HEK293 (cell line): Measurements from ENCODE around the gene ZNF716.

Source experiments
- CTCF ChIA-PET: fragments of 350-600 bp; formaldehyde crosslinking; extraction: SDS; loops from one replicate; lab custom pipeline; 2021; ENCODE audit warnings: antibody characterized with exemption; lab: Yijun Ruan, JAX
- POLR2A ChIA-PET: fragments of 300-600 bp; formaldehyde crosslinking; extraction: SDS; loops from one replicate; lab custom pipeline; 2020; ENCODE audit warnings: antibody characterized with exemption, inconsistent platforms; lab: Yijun Ruan, JAX
- H3K27ac ChIP-seq: fragments of 200-500 bp; sonication (Bioruptor generic); 2 replicates; pipeline ENCODE4 v1.5.1; 2014; ENCODE audit warnings: low read depth, low read length, control low read depth, inconsistent platforms; ENCODE audit errors: extremely low read depth
- H3K36me3 ChIP-seq, 2 experiments: fragments of 200-500 bp in 1 of 2; sonication (Bioruptor generic) in 1 of 2; 1 replicate in 1 of 2; 2 replicates in 1 of 2; pipeline ENCODE4 v1.5.1; 2014 to 2017; ENCODE audit warnings: inconsistent platforms in 2 of 2, low read length in 2 of 2; ENCODE audit not compliant: control insufficient read depth in 2 of 2, insufficient read depth in 1 of 2
- H3K4me1 ChIP-seq: fragments of 200-500 bp; sonication (Bioruptor generic); 2 replicates; pipeline ENCODE4 v1.5.1; 2014; ENCODE audit warnings: mild to moderate bottlenecking, low read length, inconsistent platforms; ENCODE audit not compliant: control insufficient read depth, insufficient read depth
- H3K4me3 ChIP-seq: 2 replicates; pipeline ENCODE4 v1.5.1; 2011; ENCODE audit warnings: low read depth, mild to moderate bottlenecking, control low read depth, low read length, moderate library complexity
- H3K9me3 ChIP-seq: fragments of 200-500 bp; sonication (Bioruptor generic); 2 replicates; pipeline ENCODE4 v1.5.1; 2014; ENCODE audit warnings: low read depth, low read length, inconsistent platforms; ENCODE audit not compliant: control insufficient read depth, insufficient read depth
- BCL11A ChIP-seq: fragments of 450-650 bp; formaldehyde crosslinking; IDR thresholded peaks from 2 replicates; pipeline ENCODE4 v1.5.1; 2016; ENCODE audit warnings: low read depth, missing biosample characterization, missing genetic modification characterization
- CTCF ChIP-seq: fragments of 450-650 bp; formaldehyde crosslinking; IDR thresholded peaks from 2 replicates; pipeline ENCODE4 v1.5.1; 2016; ENCODE audit warnings: missing biosample characterization, missing genetic modification characterization
- GLIS2 ChIP-seq: fragments of 450-650 bp; formaldehyde crosslinking; IDR thresholded peaks from 2 replicates; pipeline ENCODE4 v1.5.1; 2016; ENCODE audit warnings: missing biosample characterization, missing genetic modification characterization
- KLF7 ChIP-seq: fragments of 450-650 bp; formaldehyde crosslinking; IDR thresholded peaks from 2 replicates; pipeline ENCODE4 v1.5.1; 2016; ENCODE audit warnings: missing biosample characterization, missing genetic modification characterization, borderline replicate concordance
- PRDM2 ChIP-seq: fragments of 450-650 bp; formaldehyde crosslinking; IDR thresholded peaks from 2 replicates; pipeline ENCODE4 v1.5.1; 2016; ENCODE audit warnings: missing biosample characterization, missing genetic modification characterization, borderline replicate concordance
- SALL2 ChIP-seq: fragments of 450-650 bp; formaldehyde crosslinking; IDR thresholded peaks from 2 replicates; pipeline ENCODE4 v1.5.0; 2017; ENCODE audit warnings: missing biosample characterization, mild to moderate bottlenecking, missing genetic modification characterization, borderline replicate concordance
- TSHZ1 ChIP-seq: fragments of 450-650 bp; formaldehyde crosslinking; IDR thresholded peaks from 2 replicates; pipeline ENCODE4 v1.5.1; 2016; ENCODE audit warnings: missing biosample characterization, missing genetic modification characterization, borderline replicate concordance
- ZBTB1 ChIP-seq: fragments of 450-650 bp; formaldehyde crosslinking; IDR thresholded peaks from 2 replicates; pipeline ENCODE4 v1.5.1; 2016; ENCODE audit warnings: missing biosample characterization, missing genetic modification characterization
- ZBTB44 ChIP-seq: fragments of 450-650 bp; IDR thresholded peaks from 2 replicates; pipeline ENCODE4 v1.5.1; 2018; ENCODE audit warnings: missing biosample characterization, mild to moderate bottlenecking, missing genetic modification characterization
- ZFHX2 ChIP-seq: fragments of 450-650 bp; formaldehyde crosslinking; conservative IDR thresholded peaks from 2 replicates; pipeline ENCODE4 v1.5.1; 2016; ENCODE audit warnings: missing biosample characterization, missing genetic modification characterization
- ZFP37 ChIP-seq: fragments of 450-650 bp; formaldehyde crosslinking; IDR thresholded peaks from 2 replicates; pipeline ENCODE4 v1.5.1; 2016; ENCODE audit warnings: missing biosample characterization, missing genetic modification characterization
- ZNF132 ChIP-seq: fragments of 450-650 bp; formaldehyde crosslinking; IDR thresholded peaks from 2 replicates; pipeline ENCODE4 v1.5.1; 2017; ENCODE audit warnings: missing biosample characterization, missing genetic modification characterization, borderline replicate concordance
- ZNF146 ChIP-seq: fragments of 450-650 bp; formaldehyde crosslinking; IDR thresholded peaks from 2 replicates; pipeline ENCODE4 v1.5.1; 2016; ENCODE audit warnings: missing biosample characterization, missing genetic modification characterization
- ZNF148 ChIP-seq: fragments of 450-650 bp; formaldehyde crosslinking; IDR thresholded peaks from 2 replicates; pipeline ENCODE4 v1.5.0; 2017; ENCODE audit warnings: missing biosample characterization, missing genetic modification characterization, borderline replicate concordance
- ZNF202 ChIP-seq: fragments of 450-650 bp; formaldehyde crosslinking; IDR thresholded peaks from 2 replicates; pipeline ENCODE4 v1.5.1; 2016; ENCODE audit warnings: missing biosample characterization, missing genetic modification characterization, borderline replicate concordance
- ZNF23 ChIP-seq: fragments of 450-650 bp; formaldehyde crosslinking; IDR thresholded peaks from 2 replicates; pipeline ENCODE4 v1.5.1; 2016; ENCODE audit warnings: missing biosample characterization, missing genetic modification characterization, borderline replicate concordance
- ZNF555 ChIP-seq: fragments of 450-650 bp; formaldehyde crosslinking; conservative IDR thresholded peaks from 2 replicates; pipeline ENCODE4 v1.5.1; 2017; ENCODE audit warnings: missing biosample characterization, mild to moderate bottlenecking, missing genetic modification characterization, inconsistent platforms
- ZNF596 ChIP-seq: fragments of 450-650 bp; IDR thresholded peaks from 2 replicates; pipeline ENCODE4 v1.5.0; 2018; ENCODE audit warnings: missing biosample characterization, mild to moderate bottlenecking, missing genetic modification characterization, moderate library complexity
- ZNF626 ChIP-seq: fragments of 450-650 bp; sonication (Bioruptor Pico); formaldehyde crosslinking; IDR thresholded peaks from 2 replicates; pipeline ENCODE4 v1.5.1; 2018; ENCODE audit warnings: missing biosample characterization, missing genetic modification characterization, inconsistent platforms

Gene ZNF716

GRCh38 chr7:57404967-57405421 is 45.0 kb upstream of the ZNF716 start:
- TF ChIP-seq ZNF23 (tag by site-specific recombination), result no peak
- no peak for TF ChIP-seq ZNF146 (tag by site-specific recombination)
- no peak for TF ChIP-seq PRDM2
- no peak for TF ChIP-seq BCL11A (tag by site-specific recombination)
- TF ChIP-seq GLIS2 (tag by site-specific recombination), result no peak
- no peak for TF ChIP-seq ZNF596 (tag by site-specific recombination)
- no peak for TF ChIP-seq ZNF202 (tag by site-specific recombination)
- no peak for TF ChIP-seq ZNF132 (tag by site-specific recombination)
- no peak for TF ChIP-seq ZNF555
- TF ChIP-seq CTCF, result no peak
- Histone ChIP-seq H3K27ac (no peak overlapping the region), H3K4me3 (no peak overlapping the region), H3K9me3 (no peaks in the 10 kb centered on the region), H3K4me1 (no peaks in the 10 kb centered on the region), H3K36me3 (no peaks in the 10 kb centered on the region)
- ChIA-PET POLR2A (no interaction called here), CTCF (no interaction called here)

GRCh38 chr7:57407125-57407524 is 42.9 kb upstream of the ZNF716 start:
- POLR2A ChIA-PET, result no interaction called here
- CTCF ChIA-PET, result no interaction called here
- no peaks in the 10 kb centered on the region for H3K36me3 ChIP-seq
- H3K27ac ChIP-seq, result no peak overlapping the region
- no peaks in the 10 kb centered on the region for H3K9me3 ChIP-seq
- no peak overlapping the region for H3K4me3 ChIP-seq
- no peaks in the 10 kb centered on the region for H3K4me1 ChIP-seq
- TF ChIP-seq ZNF626 (tag by site-specific recombination) (no peak), ZNF596 (tag by site-specific recombination) (no peak), ZFHX2 (tag by site-specific recombination) (no peak), SALL2 (tag by site-specific recombination) (no peak), ZNF148 (no peak), ZNF23 (tag by site-specific recombination) (no peak), TSHZ1 (tag by site-specific recombination) (no peak), ZBTB1 (tag by site-specific recombination) (no peak), ZFP37 (tag by site-specific recombination) (no peak), ZBTB44 (no peak), BCL11A (tag by site-specific recombination) (no peak), KLF7 (no peak)
